Thyroid gland (tissue), 4 donors: ENCODE results near the gene HOXB7. TPM values are rescaled to one million over a fixed set of nuclear protein-coding genes. Genes with fewer than 3 reads are reported as not detected.

Source experiments
- DNase-seq, 2 donors: peaks; one replicate each; pipeline ENCODE4 v3.0.0-alpha.2; 2019
- H3K27ac ChIP-seq, 3 donors: fragments of 200-600 bp; sonication (generic); 1 replicate in 2 of 3; 2 replicates in 1 of 3; pipeline ENCODE4 v1.5.1; 2016 to 2019; ENCODE audit warnings: mild to moderate bottlenecking in 1 of 3, moderate library complexity in 1 of 3
- H3K27me3 ChIP-seq: fragments of 200-600 bp; sonication (generic); one replicate; pipeline ENCODE4 v1.5.1; 2019
- H3K36me3 ChIP-seq, 2 donors: fragments of 200-600 bp; sonication (generic); one replicate each; pipeline ENCODE4 v1.5.1; 2016 to 2019
- H3K4me1 ChIP-seq, 2 donors: fragments of 200-600 bp; sonication (generic); one replicate each; pipeline ENCODE4 v1.5.1; 2017 to 2019
- H3K4me3 ChIP-seq, 3 donors: fragments of 200-600 bp; sonication (generic); replicated peaks in 1 of 3; 1 replicate in 2 of 3; 2 replicates in 1 of 3; pipeline ENCODE4 v1.5.1; 2016; ENCODE audit warnings: mild to moderate bottlenecking in 1 of 3
- H3K9me3 ChIP-seq: fragments of 200-600 bp; sonication (generic); one replicate; pipeline ENCODE4 v1.5.1; 2017
- CTCF ChIP-seq, 6 experiments: fragments of 200-600 bp in 3 of 6; fragments of 450-650 bp in 3 of 6; sonication (generic) in 3 of 6; IDR thresholded peaks; one replicate each; pipeline ENCODE4 v1.5.1; 2016 to 2019; ENCODE audit warnings: antibody characterized with exemption in 6 of 6, mild to moderate bottlenecking in 2 of 6, inconsistent platforms in 1 of 6, moderate library complexity in 1 of 6
- POLR2A ChIP-seq, 2 donors: fragments of 450-650 bp; IDR thresholded peaks; one replicate each; pipeline ENCODE4 v1.6.1; 2017; ENCODE audit warnings: antibody characterized with exemption in 2 of 2, mild to moderate bottlenecking in 2 of 2, moderate library complexity in 1 of 2
- WGBS, 2 donors: methylation state at CpG; one replicate each; pipeline ENCODE4 v1.1.5; 2017; 5-methylcytosine and 5-hydroxymethylcytosine counted together
- intact Hi-C: fragments of 100-400 bp; cut with DNase I; formaldehyde crosslinking; loops from one replicate; pipeline ENCODE4 v1.15.1; 2023
- total RNA-seq, 4 donors: library from RNA; depleted of rRNA; stranded (reverse); fragments of >200 nt; gene quantifications; one replicate each; pipeline ENCODE4 v1.2.3, GENCODE V29; 2016

Gene HOXB7
- total RNA-seq, 4 donors from 2014 or later = 1.0 to 2.8 (median 1.3) TPM; not detected in 1

- H3K27me3 ChIP-seq = peaks cover 63% of the 10 kb centered on the region
These were observed 22.3 kb downstream of the HOXB7 start for GRCh38 chr17:48588528-48588927.

GRCh38 chr17:48588074-48588415, 22.8 kb downstream of the HOXB7 start:
- no peak overlapping the region for H3K4me3 ChIP-seq
- H3K9me3 ChIP-seq = no peaks in the 10 kb centered on the region
- H3K27ac ChIP-seq = no peak overlapping the region
- TF ChIP-seq POLR2A (IDR thresholded peaks at IDR 0.05) = no peak
- intact Hi-C loops = no loop called here
- H3K27me3 ChIP-seq = peaks cover 62% of the 10 kb centered on the region
- 37 to 55% methylated on average over 2 of the region's 2 CpGs for WGBS, 2 donors
- H3K4me1 ChIP-seq = peaks cover 0 to 19% of the 10 kb centered on the region in 2 donors
- H3K36me3 ChIP-seq = no peaks in the 10 kb centered on the region
- DNase-seq = no peak

More at GRCh38 chr17:48588528-48588927, 22.3 kb downstream of the HOXB7 start:
- Histone ChIP-seq H3K4me3 (no peak overlapping the region), H3K4me1 (peaks cover 0 to 22% of the 10 kb centered on the region in 2 donors), H3K27ac (no peak overlapping the region), H3K36me3 (no peaks in the 10 kb centered on the region), H3K9me3 (no peaks in the 10 kb centered on the region)
- intact Hi-C loops = no loop called here
- no peak for TF ChIP-seq CTCF (IDR thresholded peaks at IDR 0.05)
- TF ChIP-seq POLR2A (IDR thresholded peaks at IDR 0.05) = no peak
- DNase-seq = no peak
- WGBS, 2 donors = 34% methylated on average over 2 of the region's 2 CpGs

GRCh38 chr17:48587276-48588073, 23.3 kb downstream of the HOXB7 start:
- DNase-seq = no peak
- TF ChIP-seq CTCF (IDR thresholded peaks at IDR 0.05) (no peak), POLR2A (IDR thresholded peaks at IDR 0.05) (no peak)
- Histone ChIP-seq H3K27me3 (peaks cover 62% of the 10 kb centered on the region), H3K4me3 (no peak overlapping the region), H3K27ac (no peak overlapping the region), H3K4me1 (peaks cover 0 to 19% of the 10 kb centered on the region in 2 donors), H3K36me3 (no peaks in the 10 kb centered on the region), H3K9me3 (no peaks in the 10 kb centered on the region)
- intact Hi-C loops = no loop called here
- WGBS, 2 donors = 30 to 37% methylated on average over 5 of the region's 5 CpGs

- no peak for DNase-seq
- H3K27ac ChIP-seq = peak overlapping the region in 1 of 3 donors; percentile 42
- 27 to 29% methylated on average over 34 of the region's 34 CpGs for WGBS, 2 donors
- H3K9me3 ChIP-seq = no peaks in the 10 kb centered on the region
- H3K4me1 ChIP-seq = peaks cover 0 to 23% of the 10 kb centered on the region in 2 donors
- H3K4me3 ChIP-seq = no peak overlapping the region
- H3K27me3 ChIP-seq = peaks cover 62% of the 10 kb centered on the region
- intact Hi-C loops = no loop called here
- no peak for TF ChIP-seq POLR2A (IDR thresholded peaks at IDR 0.05)
- TF ChIP-seq CTCF (IDR thresholded peaks at IDR 0.05) = no peak
- no peaks in the 10 kb centered on the region for H3K36me3 ChIP-seq
These were observed 24.2 kb downstream of the HOXB7 start for GRCh38 chr17:48586355-48587258.

GRCh38 chr17:48584223-48584741, 26.5 kb downstream of the HOXB7 start:
- WGBS, 2 donors = 25 to 30% methylated on average over 2 of the region's 2 CpGs
- H3K27ac ChIP-seq = no peak overlapping the region
- no peak overlapping the region for H3K4me3 ChIP-seq

More at GRCh38 chr17:48584223-48584741, 26.5 kb downstream of the HOXB7 start:
- no peak for DNase-seq
- H3K9me3 ChIP-seq = no peaks in the 10 kb centered on the region
- peaks cover 0 to 23% of the 10 kb centered on the region in 2 donors for H3K4me1 ChIP-seq
- peaks cover 80% of the 10 kb centered on the region for H3K27me3 ChIP-seq
- no peaks in the 10 kb centered on the region for H3K36me3 ChIP-seq
- TF ChIP-seq CTCF (IDR thresholded peaks at IDR 0.05) (no peak), POLR2A (IDR thresholded peaks at IDR 0.05) (no peak)
- intact Hi-C loops = no loop called here
